K562 (cell line): ENCODE results near the gene RTL5.

ENCODE experiments used
- CBX2 ChIP-seq: fragments of 200-600 bp; sonication (generic); IDR thresholded peaks from one replicate; pipeline ENCODE4 v1.6.1; 2012; ENCODE audit warnings: mild to moderate bottlenecking, low read length, inconsistent platforms; ENCODE audit not compliant: insufficient read depth, poor library complexity, severe bottlenecking
- FOXA1 ChIP-seq: fragments of 450-650 bp; IDR thresholded peaks from 2 replicates; pipeline ENCODE4 v1.6.1; 2016; ENCODE audit warnings: mild to moderate bottlenecking, borderline replicate concordance
- NFATC3 ChIP-seq: fragments of 450-650 bp; IDR thresholded peaks from 2 replicates; pipeline ENCODE4 v1.6.1; 2017; ENCODE audit warnings: mild to moderate bottlenecking
- REST ChIP-seq, 2 experiments: fragments of 450-650 bp; formaldehyde crosslinking in 1 of 2; IDR thresholded peaks; 2 replicates each; pipeline versions ENCODE4 v1.4.0 to v1.6.1; 2014 to 2020; ENCODE audit warnings: mild to moderate bottlenecking in 2 of 2, borderline replicate concordance in 1 of 2, low read depth in 1 of 2
- RFX5 ChIP-seq: IDR thresholded peaks from 2 replicates; pipeline ENCODE4 v1.6.1; 2011; ENCODE audit warnings: low read depth, mild to moderate bottlenecking, improper control_type of control experiment, low read length
- ZNF384 ChIP-seq: IDR thresholded peaks from 2 replicates; pipeline ENCODE4 v1.6.1; 2012; ENCODE audit warnings: low read depth, low read length, improper control_type of control experiment

- TF ChIP-seq ZNF384 (no peak), CBX2 (no peak), FOXA1 (no peak), RFX5 (no peak), NFATC3 (no peak), REST (IDR thresholded peaks at IDR 0.05; ENCODE audit: borderline replicate concordance) (no peak), REST (CRISPR knock-in tag; IDR thresholded peaks at IDR 0.05; ENCODE audit: low read depth) (no peak)
Observed at GRCh38 chrX:72142094-72142793, 10.5 kb upstream of the RTL5 start.
